Activated CD4-positive, alpha-beta T cell treated with anti-CD3 and anti-CD28 coated beads, Interleukin-2, amount 10 ng/mL, durations not matched to agents 24 days and 14 days (primary cell): Measurements from ENCODE around the gene A3GALT2. TPM values are rescaled to one million over a fixed set of nuclear protein-coding genes. Genes with fewer than 3 reads are reported as not detected.
A peak's percentile ranks its signal among the peaks of the same experiment; 100 is the strongest.

ENCODE experiments used
- DNase-seq: peaks from one replicate; pipeline ENCODE4 v3.0.0; 2022
- H3K27ac Mint-ChIP-seq: one replicate; pipeline ENCODE4 v1.8.0; 2022; ENCODE audit warnings: mild to moderate bottlenecking, mixed read lengths
- H3K27me3 Mint-ChIP-seq: one replicate; pipeline ENCODE4 v1.8.0; 2022; ENCODE audit warnings: mixed read lengths
- H3K36me3 Mint-ChIP-seq: one replicate; pipeline ENCODE4 v1.8.0; 2022; ENCODE audit warnings: low read depth, mild to moderate bottlenecking, mixed read lengths
- H3K4me1 Mint-ChIP-seq: one replicate; pipeline ENCODE4 v1.8.0; 2021; ENCODE audit warnings: mixed read lengths
- H3K4me3 Mint-ChIP-seq: one replicate; pipeline ENCODE4 v1.8.0; 2022; ENCODE audit warnings: mild to moderate bottlenecking, moderate library complexity, mixed read lengths
- H3K9me3 Mint-ChIP-seq: one replicate; pipeline ENCODE4 v1.8.0; 2021; ENCODE audit warnings: mixed read lengths
- intact Hi-C: fragments of 100-400 bp; cut with micrococcal nuclease; formaldehyde crosslinking; loops from one replicate; pipeline ENCODE4 v1.15.1; 2023
- total RNA-seq: library from RNA; stranded (reverse); gene quantifications from 2 replicates; pipeline ENCODE4 v1.2.3, GENCODE V29; 2022

A3GALT2 gene
- total RNA-seq, 1 donor from 2014 or later, result not detected

GRCh38 chr1:33359931-33360330 lies 39.0 kb upstream of the A3GALT2 start:
- Mint-ChIP-seq H3K4me1 (peaks cover 11% of the 10 kb centered on the region), H3K27ac (no peak overlapping the region), H3K9me3 (no peaks in the 10 kb centered on the region), H3K27me3 (no peaks in the 10 kb centered on the region), H3K36me3 (no peaks in the 10 kb centered on the region), H3K4me3 (no peak overlapping the region)
- intact Hi-C loops, result no loop called here
- DNase-seq, result no peak

- Mint-ChIP-seq H3K4me3 (no peak overlapping the region), H3K27ac (no peak overlapping the region), H3K27me3 (no peaks in the 10 kb centered on the region), H3K9me3 (no peaks in the 10 kb centered on the region), H3K36me3 (no peaks in the 10 kb centered on the region), H3K4me1 (peaks cover 11% of the 10 kb centered on the region)
- intact Hi-C loops, result no loop called here
- DNase-seq, result no peak
Measured at GRCh38 chr1:33358795-33359503, 38.1 kb upstream of the A3GALT2 start.

- peaks cover 11% of the 10 kb centered on the region for H3K4me1 Mint-ChIP-seq
- H3K4me3 Mint-ChIP-seq, result no peak overlapping the region
Measured at GRCh38 chr1:33358114-33358794, 37.4 kb upstream of the A3GALT2 start.

GRCh38 chr1:33357099-33357498 lies 36.2 kb upstream of the A3GALT2 start:
- intact Hi-C loops, result no loop called here
- no peak overlapping the region for H3K27ac Mint-ChIP-seq
- no peaks in the 10 kb centered on the region for H3K36me3 Mint-ChIP-seq
- no peak for DNase-seq
- peaks cover 9% of the 10 kb centered on the region for H3K4me1 Mint-ChIP-seq
- no peak overlapping the region for H3K4me3 Mint-ChIP-seq
- no peaks in the 10 kb centered on the region for H3K9me3 Mint-ChIP-seq
- H3K27me3 Mint-ChIP-seq, result no peaks in the 10 kb centered on the region

More at GRCh38 chr1:33358114-33358794, 37.4 kb upstream of the A3GALT2 start:
- no peak for DNase-seq
- intact Hi-C loops, result no loop called here
- Mint-ChIP-seq H3K36me3 (no peaks in the 10 kb centered on the region), H3K9me3 (no peaks in the 10 kb centered on the region), H3K27ac (no peak overlapping the region), H3K27me3 (no peaks in the 10 kb centered on the region)

- Mint-ChIP-seq H3K9me3 (no peaks in the 10 kb centered on the region), H3K36me3 (no peaks in the 10 kb centered on the region), H3K4me3 (no peak overlapping the region), H3K4me1 (peaks cover 14% of the 10 kb centered on the region), H3K27me3 (peaks cover 2% of the 10 kb centered on the region), H3K27ac (no peak overlapping the region)
- intact Hi-C loops, result loop anchor here (5.0 kb wide), 1 partner anchor 173 kb away; the partner anchor contains the start of gene TRIM62
- no peak for DNase-seq
Measured at GRCh38 chr1:33354707-33355316, 33.9 kb upstream of the A3GALT2 start.

- peaks cover 16% of the 10 kb centered on the region for H3K4me1 Mint-ChIP-seq
Measured at GRCh38 chr1:33353531-33353930, 32.6 kb upstream of the A3GALT2 start.

GRCh38 chr1:33351281-33351660 lies 30.4 kb upstream of the A3GALT2 start:
- intact Hi-C loops, result loop anchor here (5.0 kb wide), 1 partner anchor 169 kb away; the partner anchor contains the start of gene TRIM62
- no peak for DNase-seq

More at GRCh38 chr1:33353531-33353930, 32.6 kb upstream of the A3GALT2 start:
- intact Hi-C loops, result loop anchor here (5.0 kb wide), 1 partner anchor 171 kb away; the partner anchor contains the start of gene TRIM62
- Mint-ChIP-seq H3K27me3 (peaks cover 2% of the 10 kb centered on the region), H3K9me3 (no peaks in the 10 kb centered on the region), H3K27ac (no peak overlapping the region), H3K4me3 (no peak overlapping the region), H3K36me3 (peaks cover 1% of the 10 kb centered on the region)
- DNase-seq, result no peak

GRCh38 chr1:33350611-33351280 lies 29.8 kb upstream of the A3GALT2 start:
- intact Hi-C loops, result loop anchor here (1.0 to 5.0 kb wide), 2 partner anchors 122 to 168 kb away; partner anchors contain the start of genes TRIM62 and ZSCAN20
- peaks cover 18% of the 10 kb centered on the region for H3K36me3 Mint-ChIP-seq
- peak overlapping the region; percentile 90 for H3K27ac Mint-ChIP-seq
- peaks cover 2% of the 10 kb centered on the region for H3K27me3 Mint-ChIP-seq
- DNase-seq, result no peak
- H3K4me1 Mint-ChIP-seq, result peaks cover 38% of the 10 kb centered on the region
- peak overlapping the region; percentile 95 for H3K4me3 Mint-ChIP-seq
- no peaks in the 10 kb centered on the region for H3K9me3 Mint-ChIP-seq

More at GRCh38 chr1:33351281-33351660, 30.4 kb upstream of the A3GALT2 start:
- Mint-ChIP-seq H3K27me3 (peaks cover 2% of the 10 kb centered on the region), H3K36me3 (peaks cover 17% of the 10 kb centered on the region), H3K9me3 (no peaks in the 10 kb centered on the region), H3K27ac (no peak overlapping the region), H3K4me1 (peaks cover 36% of the 10 kb centered on the region), H3K4me3 (peak overlapping the region; percentile 45)

GRCh38 chr1:33349778-33350610 lies 29.1 kb upstream of the A3GALT2 start:
- H3K27me3 Mint-ChIP-seq, result peaks cover 2% of the 10 kb centered on the region
- peak; percentile 95 for DNase-seq
- peak overlapping the region; percentile 90 for H3K27ac Mint-ChIP-seq
- intact Hi-C loops, result loop anchor here (1.0 to 5.0 kb wide), 3 partner anchors 122 to 223 kb away; partner anchors contain the start of genes TRIM62 and ZSCAN20
- H3K4me3 Mint-ChIP-seq, result peak overlapping the region; percentile 95
- H3K36me3 Mint-ChIP-seq, result peaks cover 22% of the 10 kb centered on the region
- H3K9me3 Mint-ChIP-seq, result no peaks in the 10 kb centered on the region
- peaks cover 39% of the 10 kb centered on the region for H3K4me1 Mint-ChIP-seq

GRCh38 chr1:33349081-33349759 lies 28.3 kb upstream of the A3GALT2 start:
- Mint-ChIP-seq H3K27me3 (peaks cover 2% of the 10 kb centered on the region), H3K4me1 (peaks cover 39% of the 10 kb centered on the region), H3K9me3 (no peaks in the 10 kb centered on the region), H3K27ac (peak overlapping the region; percentile 93), H3K36me3 (peaks cover 26% of the 10 kb centered on the region), H3K4me3 (peak overlapping the region; percentile 86)
- peak; percentile 84 for DNase-seq
- intact Hi-C loops, result loop anchor here (2.0 kb wide), 1 partner anchor 222 kb away; no protein-coding TSS in a partner anchor

- intact Hi-C loops, result loop anchor here (2.0 kb wide), 1 partner anchor 222 kb away; no protein-coding TSS in a partner anchor
- peak overlapping the region; percentile 93 for H3K27ac Mint-ChIP-seq
Measured at GRCh38 chr1:33348676-33349080, 27.8 kb upstream of the A3GALT2 start.

GRCh38 chr1:33348194-33348593 lies 27.3 kb upstream of the A3GALT2 start:
- Mint-ChIP-seq H3K36me3 (peaks cover 33% of the 10 kb centered on the region), H3K9me3 (no peaks in the 10 kb centered on the region), H3K4me1 (peaks cover 41% of the 10 kb centered on the region), H3K4me3 (peak overlapping the region; percentile 86), H3K27me3 (peaks cover 2% of the 10 kb centered on the region), H3K27ac (peak overlapping the region; percentile 93)
- no peak for DNase-seq
- intact Hi-C loops, result loop anchor here (2.0 kb wide), 1 partner anchor 221 kb away; no protein-coding TSS in a partner anchor

More at GRCh38 chr1:33348676-33349080, 27.8 kb upstream of the A3GALT2 start:
- Mint-ChIP-seq H3K9me3 (no peaks in the 10 kb centered on the region), H3K4me1 (peaks cover 40% of the 10 kb centered on the region), H3K4me3 (peak overlapping the region; percentile 86), H3K36me3 (peaks cover 31% of the 10 kb centered on the region), H3K27me3 (peaks cover 2% of the 10 kb centered on the region)
- DNase-seq, result peak; percentile 75
